OCI-LY3 (cell line): ENCODE results near the gene SH3RF3.

Source experiments
- EZH2phosphoT487 ChIP-seq: fragments of 200-600 bp; shearing (Covaris generic); IDR thresholded peaks from 2 replicates; pipeline ENCODE4 v1.6.1; 2018; ENCODE audit warnings: antibody characterized with exemption, mixed run types, low read depth
- TF ChIP-seq, protein P1 (sequence below): fragments of 200-600, 300-600 bp; sonication (generic); IDR thresholded peaks from 2 replicates; pipeline ENCODE4 v1.5.1; 2014; ENCODE audit warnings: antibody characterized with exemption, low read length, low read depth

DNA sequence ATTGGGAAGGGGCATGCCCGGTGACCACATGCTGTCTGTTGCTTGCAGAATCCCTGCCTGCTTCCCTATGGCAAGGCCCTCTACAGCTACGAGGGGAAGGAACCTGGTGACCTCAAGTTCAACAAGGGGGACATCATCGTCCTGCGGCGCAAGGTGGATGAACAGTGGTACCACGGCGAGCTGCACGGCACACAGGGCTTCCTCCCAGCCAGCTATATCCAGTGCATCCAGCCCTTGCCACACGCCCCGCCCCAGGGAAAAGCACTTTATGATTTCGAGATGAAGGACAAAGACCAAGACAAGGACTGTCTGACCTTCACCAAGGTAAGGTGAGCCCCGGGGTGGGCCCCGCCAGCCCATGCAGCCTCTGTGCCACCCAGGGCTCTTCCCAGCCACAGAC is 218.6 kb downstream of the SH3RF3 start:
- TF ChIP-seq, protein P1, sequence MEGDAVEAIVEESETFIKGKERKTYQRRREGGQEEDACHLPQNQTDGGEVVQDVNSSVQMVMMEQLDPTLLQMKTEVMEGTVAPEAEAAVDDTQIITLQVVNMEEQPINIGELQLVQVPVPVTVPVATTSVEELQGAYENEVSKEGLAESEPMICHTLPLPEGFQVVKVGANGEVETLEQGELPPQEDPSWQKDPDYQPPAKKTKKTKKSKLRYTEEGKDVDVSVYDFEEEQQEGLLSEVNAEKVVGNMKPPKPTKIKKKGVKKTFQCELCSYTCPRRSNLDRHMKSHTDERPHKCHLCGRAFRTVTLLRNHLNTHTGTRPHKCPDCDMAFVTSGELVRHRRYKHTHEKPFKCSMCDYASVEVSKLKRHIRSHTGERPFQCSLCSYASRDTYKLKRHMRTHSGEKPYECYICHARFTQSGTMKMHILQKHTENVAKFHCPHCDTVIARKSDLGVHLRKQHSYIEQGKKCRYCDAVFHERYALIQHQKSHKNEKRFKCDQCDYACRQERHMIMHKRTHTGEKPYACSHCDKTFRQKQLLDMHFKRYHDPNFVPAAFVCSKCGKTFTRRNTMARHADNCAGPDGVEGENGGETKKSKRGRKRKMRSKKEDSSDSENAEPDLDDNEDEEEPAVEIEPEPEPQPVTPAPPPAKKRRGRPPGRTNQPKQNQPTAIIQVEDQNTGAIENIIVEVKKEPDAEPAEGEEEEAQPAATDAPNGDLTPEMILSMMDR = no peak
- no peak for TF ChIP-seq EZH2phosphoT487
